ENCODE measurements around the gene ALCAM. TPM values are rescaled to one million over a fixed set of nuclear protein-coding genes. Genes with fewer than 3 reads are reported as not detected.

The ALCAM gene
- total and polyA plus RNA-seq, 2 donors (not counting 1 experiment from before 2014, with no cell fraction given), result 168 to 188 TPM

DNA sequence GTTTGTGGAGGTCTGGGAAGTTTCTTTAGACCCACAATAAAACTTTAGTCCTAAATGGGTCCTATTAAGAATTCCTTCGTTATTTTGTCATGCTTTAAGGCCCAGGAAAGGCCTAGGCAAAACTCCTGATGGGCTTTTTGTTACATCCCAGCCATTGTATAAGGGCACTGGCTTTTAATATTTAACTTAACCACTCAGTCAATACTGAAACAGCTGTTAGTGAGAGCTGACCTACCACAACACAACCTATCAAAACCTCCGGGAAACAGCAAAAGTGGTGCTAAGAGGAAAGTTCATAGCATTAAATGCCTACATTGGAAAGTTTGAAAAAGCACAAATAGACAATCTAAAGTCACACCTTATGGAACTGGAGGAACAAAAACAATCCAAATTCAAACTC, 39.6 kb downstream of the ALCAM start:
- H4K20me1 ChIP-seq (ENCODE audit: control insufficient read depth, extremely low read depth, insufficient read depth, low read length), result no peaks in the 10 kb centered on the region
- H3K4me1 ChIP-seq (ENCODE audit: control insufficient read depth, extremely low read depth, insufficient read depth, low read length), result no peaks in the 10 kb centered on the region
- no peak for TF ChIP-seq EZH2 (IDR thresholded peaks at IDR 0.05; ENCODE audit: low read length, missing control alignments)
- TF ChIP-seq, protein P1, sequence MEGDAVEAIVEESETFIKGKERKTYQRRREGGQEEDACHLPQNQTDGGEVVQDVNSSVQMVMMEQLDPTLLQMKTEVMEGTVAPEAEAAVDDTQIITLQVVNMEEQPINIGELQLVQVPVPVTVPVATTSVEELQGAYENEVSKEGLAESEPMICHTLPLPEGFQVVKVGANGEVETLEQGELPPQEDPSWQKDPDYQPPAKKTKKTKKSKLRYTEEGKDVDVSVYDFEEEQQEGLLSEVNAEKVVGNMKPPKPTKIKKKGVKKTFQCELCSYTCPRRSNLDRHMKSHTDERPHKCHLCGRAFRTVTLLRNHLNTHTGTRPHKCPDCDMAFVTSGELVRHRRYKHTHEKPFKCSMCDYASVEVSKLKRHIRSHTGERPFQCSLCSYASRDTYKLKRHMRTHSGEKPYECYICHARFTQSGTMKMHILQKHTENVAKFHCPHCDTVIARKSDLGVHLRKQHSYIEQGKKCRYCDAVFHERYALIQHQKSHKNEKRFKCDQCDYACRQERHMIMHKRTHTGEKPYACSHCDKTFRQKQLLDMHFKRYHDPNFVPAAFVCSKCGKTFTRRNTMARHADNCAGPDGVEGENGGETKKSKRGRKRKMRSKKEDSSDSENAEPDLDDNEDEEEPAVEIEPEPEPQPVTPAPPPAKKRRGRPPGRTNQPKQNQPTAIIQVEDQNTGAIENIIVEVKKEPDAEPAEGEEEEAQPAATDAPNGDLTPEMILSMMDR (conservative IDR thresholded peaks at IDR 0.05 in 1 of 2, IDR thresholded peaks at IDR 0.05 in 1 of 2; ENCODE audit: low read depth in 1 of 2, low read length in 2 of 2), result no peak
- no peak overlapping the region for H3K4me3 ChIP-seq (replicated peaks in 1 of 4; ENCODE audit: control extremely low read depth in 1 of 4, insufficient read depth in 1 of 4, low read depth in 3 of 4, low read length in 4 of 4)
- peaks cover under 1% of the 10 kb centered on the region for H3K79me2 ChIP-seq (ENCODE audit: control insufficient read depth, insufficient read depth, low read length)
- H3K9me3 ChIP-seq (ENCODE audit: control insufficient read depth, insufficient read depth, low read depth, low read length), result no peaks in the 10 kb centered on the region
- no peak overlapping the region for H3K27ac ChIP-seq (ENCODE audit: insufficient read depth, low read length)
- H3K27me3 ChIP-seq (ENCODE audit: control insufficient read depth, insufficient read depth, low read length), result no peaks in the 10 kb centered on the region
- no peak for DNase-seq (ENCODE audit: low read depth in 2 of 2)
- H2AFZ ChIP-seq (ENCODE audit: low read length), result no peak overlapping the region
- no peak overlapping the region for H3K9ac ChIP-seq (ENCODE audit: insufficient read depth, low read length)
- H3K4me2 ChIP-seq (ENCODE audit: extremely low read depth, insufficient read depth, low read length), result no peak overlapping the region
- H3K36me3 ChIP-seq (ENCODE audit: control insufficient read depth, insufficient read depth, low read length), result no peaks in the 10 kb centered on the region

DNA sequence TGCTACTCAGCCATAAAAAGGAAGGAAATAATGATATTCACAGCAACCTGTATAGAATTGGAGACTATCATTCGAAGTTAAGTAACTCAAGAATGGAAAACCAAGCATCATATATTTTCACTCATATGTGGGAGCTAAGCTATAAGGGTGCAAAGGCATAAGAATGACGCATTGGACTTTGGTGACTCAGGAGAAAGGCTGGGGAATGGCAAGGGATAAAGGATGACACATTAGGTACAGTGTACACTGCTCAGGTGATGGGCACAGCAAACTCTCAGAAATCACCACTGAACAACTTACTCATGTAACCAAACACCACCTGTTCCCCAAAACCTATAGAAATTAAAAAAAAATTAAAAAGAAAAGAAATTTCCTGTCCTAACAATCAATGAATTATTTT, 42.7 kb downstream of the ALCAM start:
- Histone ChIP-seq H4K20me1 (ENCODE audit: control insufficient read depth, extremely low read depth, insufficient read depth, low read length) (no peaks in the 10 kb centered on the region), H3K4me1 (ENCODE audit: control insufficient read depth, extremely low read depth, insufficient read depth, low read length) (no peaks in the 10 kb centered on the region)
- TF ChIP-seq, protein P1 (conservative IDR thresholded peaks at IDR 0.05 in 1 of 2, IDR thresholded peaks at IDR 0.05 in 1 of 2; ENCODE audit: low read depth in 1 of 2, low read length in 2 of 2), result no peak
- TF ChIP-seq EZH2 (IDR thresholded peaks at IDR 0.05; ENCODE audit: low read length, missing control alignments), result no peak

DNA sequence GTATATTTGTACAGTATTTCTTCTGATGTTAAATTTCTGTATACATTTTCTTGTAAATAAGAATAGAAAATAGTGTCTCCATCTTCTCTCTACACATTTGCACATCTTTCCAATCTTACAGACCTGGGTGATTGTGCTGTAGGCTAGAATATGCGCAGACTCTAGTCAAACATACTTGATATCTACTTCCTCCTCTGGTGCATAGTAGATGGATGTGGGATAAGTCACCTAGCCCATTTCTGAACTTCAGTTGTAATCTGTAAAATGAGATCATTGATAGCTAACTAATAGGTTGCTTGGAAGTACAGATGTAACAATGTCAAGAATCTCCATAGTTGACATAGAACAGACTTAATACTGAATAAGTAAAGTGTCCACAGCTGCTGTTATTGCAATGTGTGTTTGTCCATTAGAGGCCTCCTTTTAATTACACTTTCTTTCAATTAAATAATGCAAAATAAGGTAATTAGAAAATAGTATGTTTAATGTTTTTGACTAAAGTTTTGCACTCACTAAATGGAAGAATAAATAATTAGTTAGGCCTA, 46.7 kb downstream of the ALCAM start:
- no peaks in the 10 kb centered on the region for H3K36me3 ChIP-seq (ENCODE audit: control insufficient read depth, insufficient read depth, low read length)
- DNase-seq (ENCODE audit: low read depth in 2 of 2), result no peak
- peaks cover 4% of the 10 kb centered on the region for H3K4me1 ChIP-seq (ENCODE audit: control insufficient read depth, extremely low read depth, insufficient read depth, low read length)
- H3K4me2 ChIP-seq (ENCODE audit: extremely low read depth, insufficient read depth, low read length), result no peak overlapping the region
- no peak overlapping the region for H2AFZ ChIP-seq (ENCODE audit: low read length)
- H3K4me3 ChIP-seq (replicated peaks in 1 of 4; ENCODE audit: control extremely low read depth in 1 of 4, insufficient read depth in 1 of 4, low read depth in 3 of 4, low read length in 4 of 4), result no peak overlapping the region
- H4K20me1 ChIP-seq (ENCODE audit: control insufficient read depth, extremely low read depth, insufficient read depth, low read length), result no peaks in the 10 kb centered on the region
- H3K79me2 ChIP-seq (ENCODE audit: control insufficient read depth, insufficient read depth, low read length), result peaks cover 20% of the 10 kb centered on the region
- no peaks in the 10 kb centered on the region for H3K9me3 ChIP-seq (ENCODE audit: control insufficient read depth, insufficient read depth, low read depth, low read length)
- TF ChIP-seq, protein P1 (conservative IDR thresholded peaks at IDR 0.05 in 1 of 2, IDR thresholded peaks at IDR 0.05 in 1 of 2; ENCODE audit: low read depth in 1 of 2, low read length in 2 of 2), result no peak
- no peak for TF ChIP-seq EZH2 (IDR thresholded peaks at IDR 0.05; ENCODE audit: low read length, missing control alignments)
- no peak overlapping the region for H3K27ac ChIP-seq (ENCODE audit: insufficient read depth, low read length)
- H3K9ac ChIP-seq (ENCODE audit: insufficient read depth, low read length), result no peak overlapping the region
- no peaks in the 10 kb centered on the region for H3K27me3 ChIP-seq (ENCODE audit: control insufficient read depth, insufficient read depth, low read length)

More for the DNA sequence above, 42.7 kb downstream of the ALCAM start:
- H3K9ac ChIP-seq (ENCODE audit: insufficient read depth, low read length), result no peak overlapping the region
- H3K9me3 ChIP-seq (ENCODE audit: control insufficient read depth, insufficient read depth, low read depth, low read length), result no peaks in the 10 kb centered on the region
- H3K4me3 ChIP-seq (replicated peaks in 1 of 4; ENCODE audit: control extremely low read depth in 1 of 4, insufficient read depth in 1 of 4, low read depth in 3 of 4, low read length in 4 of 4), result no peak overlapping the region
- H3K4me2 ChIP-seq (ENCODE audit: extremely low read depth, insufficient read depth, low read length), result no peak overlapping the region
- peaks cover 4% of the 10 kb centered on the region for H3K79me2 ChIP-seq (ENCODE audit: control insufficient read depth, insufficient read depth, low read length)
- no peaks in the 10 kb centered on the region for H3K27me3 ChIP-seq (ENCODE audit: control insufficient read depth, insufficient read depth, low read length)
- no peak for DNase-seq (ENCODE audit: low read depth in 2 of 2)
- H3K27ac ChIP-seq (ENCODE audit: insufficient read depth, low read length), result no peak overlapping the region
- H2AFZ ChIP-seq (ENCODE audit: low read length), result no peak overlapping the region
- H3K36me3 ChIP-seq (ENCODE audit: control insufficient read depth, insufficient read depth, low read length), result no peaks in the 10 kb centered on the region
